Measurements from ENCODE around the gene RFT1.

RFT1 gene

GRCh38 chr3:53150247-53151085, 20.2 kb upstream of the RFT1 start:
- in situ Hi-C loops (cut with MboI; ENCODE audit: low sequenced_read_pairs) = no loop called here

- in situ Hi-C loops (cut with MboI; ENCODE audit: low sequenced_read_pairs) = no loop called here
These were observed 19.5 kb upstream of the RFT1 start for GRCh38 chr3:53149699-53150098.

- in situ Hi-C loops (cut with MboI; ENCODE audit: low sequenced_read_pairs) = no loop called here
These were observed 18.9 kb upstream of the RFT1 start for GRCh38 chr3:53149006-53149690.

- in situ Hi-C loops (cut with MboI; ENCODE audit: low sequenced_read_pairs) = no loop called here
These were observed 17.7 kb upstream of the RFT1 start for GRCh38 chr3:53147903-53148400.

GRCh38 chr3:53147151-53147902, 17.1 kb upstream of the RFT1 start:
- in situ Hi-C loops (cut with MboI; ENCODE audit: low sequenced_read_pairs) = no loop called here

GRCh38 chr3:53146319-53146891, 16.2 kb upstream of the RFT1 start:
- in situ Hi-C loops (cut with MboI; ENCODE audit: low sequenced_read_pairs) = no loop called here

GRCh38 chr3:53145713-53146080, 15.5 kb upstream of the RFT1 start:
- in situ Hi-C loops (cut with MboI; ENCODE audit: low sequenced_read_pairs) = no loop called here

GRCh38 chr3:53144862-53145712, 14.9 kb upstream of the RFT1 start:
- in situ Hi-C loops (cut with MboI; ENCODE audit: low sequenced_read_pairs) = no loop called here

- in situ Hi-C loops (cut with MboI; ENCODE audit: low sequenced_read_pairs) = no loop called here
These were observed 14.2 kb upstream of the RFT1 start for GRCh38 chr3:53144446-53144845.

GRCh38 chr3:53142986-53143385, 12.8 kb upstream of the RFT1 start:
- in situ Hi-C loops (cut with MboI; ENCODE audit: low sequenced_read_pairs) = no loop called here

GRCh38 chr3:53140847-53141845, 10.9 kb upstream of the RFT1 start:
- in situ Hi-C loops (cut with MboI; ENCODE audit: low sequenced_read_pairs) = no loop called here

- in situ Hi-C loops (cut with MboI; ENCODE audit: low sequenced_read_pairs) = no loop called here
These were observed 9.9 kb upstream of the RFT1 start for GRCh38 chr3:53139906-53140846.

GRCh38 chr3:53137835-53138446, 7.7 kb upstream of the RFT1 start:
- in situ Hi-C loops (cut with MboI; ENCODE audit: low sequenced_read_pairs) = no loop called here

GRCh38 chr3:53137221-53137620, 7.0 kb upstream of the RFT1 start:
- in situ Hi-C loops (cut with MboI; ENCODE audit: low sequenced_read_pairs) = no loop called here

- in situ Hi-C loops (cut with MboI; ENCODE audit: low sequenced_read_pairs) = no loop called here
These were observed 4.5 kb upstream of the RFT1 start for GRCh38 chr3:53134631-53135232.

- in situ Hi-C loops (cut with MboI; ENCODE audit: low sequenced_read_pairs) = no loop called here
These were observed 2.1 kb upstream of the RFT1 start for GRCh38 chr3:53132347-53132746.

- in situ Hi-C loops (cut with MboI; ENCODE audit: low sequenced_read_pairs) = no loop called here
These were observed 861 bp upstream of the RFT1 start for GRCh38 chr3:53131096-53131495.

Data from hTERT RPE-1 (cell line).